ENCODE measurements around the gene RAB12. TPM values are rescaled to one million over a fixed set of nuclear protein-coding genes. Genes with fewer than 3 reads are reported as not detected.

RAB12 gene
- total and polyA plus RNA-seq, 2 of the 13 experiments (the other 11 are each of a cell fraction or from before 2014, with no cell fraction given), result 9.5 to 25.3 TPM

DNA sequence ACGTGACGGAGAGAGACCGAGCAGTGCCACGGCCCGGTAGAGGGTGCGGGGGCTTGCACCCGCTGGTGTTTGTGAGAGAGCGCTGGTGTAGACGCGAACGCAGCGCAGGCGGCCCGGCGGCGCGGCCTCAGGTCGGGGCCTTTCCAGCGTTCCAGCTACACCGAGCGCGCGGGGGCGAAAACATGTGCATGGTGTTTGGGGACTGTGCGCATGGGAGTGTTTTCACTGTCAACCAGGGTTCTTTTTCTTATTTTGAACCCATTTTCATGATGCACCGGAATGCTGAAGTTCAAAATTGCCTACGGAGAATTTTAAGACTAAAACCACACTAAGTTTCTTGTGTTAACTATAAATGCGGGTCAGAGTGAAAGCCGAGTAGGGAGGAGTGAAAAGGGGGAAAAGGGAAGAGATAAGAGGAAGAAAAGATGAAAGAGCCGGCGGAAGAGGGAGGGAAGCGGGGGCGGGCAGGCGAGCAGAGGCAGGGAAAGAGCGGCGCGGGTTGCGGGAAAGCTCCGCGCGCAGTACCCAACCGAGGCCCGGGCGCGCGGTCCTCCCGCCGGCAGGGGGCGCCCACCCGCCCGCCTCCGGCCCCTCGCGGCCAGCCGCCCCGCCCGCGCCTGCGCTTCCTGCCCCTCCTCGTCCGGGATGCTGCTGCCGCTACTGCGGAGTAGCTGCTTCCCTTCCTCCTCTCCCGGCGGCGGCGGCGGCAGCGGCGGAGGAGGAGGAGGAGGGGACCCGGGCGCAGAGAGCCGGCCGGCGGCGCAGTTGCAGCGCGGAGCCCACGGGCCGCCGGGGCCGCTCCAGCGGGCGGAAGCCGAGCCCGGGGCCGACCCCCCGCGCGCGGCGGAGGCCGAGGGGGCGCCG lies at the start of gene RAB12 (continued):
- TF ChIP-seq, protein P1, sequence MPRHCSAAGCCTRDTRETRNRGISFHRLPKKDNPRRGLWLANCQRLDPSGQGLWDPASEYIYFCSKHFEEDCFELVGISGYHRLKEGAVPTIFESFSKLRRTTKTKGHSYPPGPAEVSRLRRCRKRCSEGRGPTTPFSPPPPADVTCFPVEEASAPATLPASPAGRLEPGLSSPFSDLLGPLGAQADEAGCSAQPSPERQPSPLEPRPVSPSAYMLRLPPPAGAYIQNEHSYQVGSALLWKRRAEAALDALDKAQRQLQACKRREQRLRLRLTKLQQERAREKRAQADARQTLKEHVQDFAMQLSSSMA (CRISPR knock-in tag; IDR thresholded peaks at IDR 0.05), result no peak
- TF ChIP-seq RFXAP (CRISPR knock-in tag; IDR thresholded peaks at IDR 0.05; ENCODE audit: borderline replicate concordance) (no peak), GABPA (IDR thresholded peaks at IDR 0.05; ENCODE audit: low read depth, low read length) (peak; percentile 81), GABPA (CRISPR knock-in tag; IDR thresholded peaks at IDR 0.05; ENCODE audit: low read depth) (peak; percentile 74), TRIM24 (CRISPR knock-in tag; IDR thresholded peaks at IDR 0.05) (no peak), ZFP90 (CRISPR knock-in tag; IDR thresholded peaks at IDR 0.05; ENCODE audit: borderline replicate concordance) (no peak), ZNF800 (CRISPR knock-in tag; IDR thresholded peaks at IDR 0.05) (0 out of 2 replicates have a peak, but pooled peaks have one; percentile 50), ZNF260 (CRISPR knock-in tag; IDR thresholded peaks at IDR 0.05; ENCODE audit: borderline replicate concordance, low read depth) (no peak), AGO1 (IDR thresholded peaks at IDR 0.05; ENCODE audit: low read depth, low read length, poor library complexity, severe bottlenecking) (no peak), ZNF367 (CRISPR knock-in tag; IDR thresholded peaks at IDR 0.05; ENCODE audit: borderline replicate concordance) (no peak), ZNF350 (CRISPR knock-in tag; IDR thresholded peaks at IDR 0.05; ENCODE audit: borderline replicate concordance, low read depth) (no peak), MTF2 (CRISPR knock-in tag; IDR thresholded peaks at IDR 0.05; ENCODE audit: borderline replicate concordance) (no peak), ZBTB3 (CRISPR knock-in tag; IDR thresholded peaks at IDR 0.05; ENCODE audit: borderline replicate concordance, low read depth) (no peak), ZNF101 (CRISPR knock-in tag; IDR thresholded peaks at IDR 0.05; ENCODE audit: borderline replicate concordance, low read depth) (no peak), HDAC1 (CRISPR knock-in tag; IDR thresholded peaks at IDR 0.05) (no peak), SP5 (CRISPR knock-in tag; IDR thresholded peaks at IDR 0.05; ENCODE audit: borderline replicate concordance, low read depth) (peak; percentile 83), YY1 (IDR thresholded peaks at IDR 0.05; ENCODE audit: insufficient read depth, insufficient replicate concordance, low read depth, low read length) (peak; percentile 64), ARNT2 (CRISPR knock-in tag; IDR thresholded peaks at IDR 0.05; ENCODE audit: low read depth) (no peak), NR2F1 (CRISPR knock-in tag; IDR thresholded peaks at IDR 0.05) (no peak), GLMP (CRISPR knock-in tag; IDR thresholded peaks at IDR 0.05; ENCODE audit: borderline replicate concordance) (no peak), ZNF276 (CRISPR knock-in tag; IDR thresholded peaks at IDR 0.05; ENCODE audit: low read depth) (no peak), ZZZ3 (CRISPR knock-in tag; IDR thresholded peaks at IDR 0.05; ENCODE audit: borderline replicate concordance) (no peak), ZNF792 (CRISPR knock-in tag; IDR thresholded peaks at IDR 0.05) (no peak)

Measured in HepG2 (cell line).